ENCODE results near the gene RELN. TPM values are rescaled to one million over a fixed set of nuclear protein-coding genes. Genes with fewer than 3 reads are reported as not detected.

RELN gene
- total and polyA plus RNA-seq, 2 of the 13 experiments (the other 11 are each of a cell fraction or from before 2014, with no cell fraction given): 315 to 332 TPM

- 0 out of 2 replicates have a peak, but pooled peaks have one; percentile 44 for TF ChIP-seq ELF3 (CRISPR knock-in tag; IDR thresholded peaks at IDR 0.05)
- TF ChIP-seq, protein P1, sequence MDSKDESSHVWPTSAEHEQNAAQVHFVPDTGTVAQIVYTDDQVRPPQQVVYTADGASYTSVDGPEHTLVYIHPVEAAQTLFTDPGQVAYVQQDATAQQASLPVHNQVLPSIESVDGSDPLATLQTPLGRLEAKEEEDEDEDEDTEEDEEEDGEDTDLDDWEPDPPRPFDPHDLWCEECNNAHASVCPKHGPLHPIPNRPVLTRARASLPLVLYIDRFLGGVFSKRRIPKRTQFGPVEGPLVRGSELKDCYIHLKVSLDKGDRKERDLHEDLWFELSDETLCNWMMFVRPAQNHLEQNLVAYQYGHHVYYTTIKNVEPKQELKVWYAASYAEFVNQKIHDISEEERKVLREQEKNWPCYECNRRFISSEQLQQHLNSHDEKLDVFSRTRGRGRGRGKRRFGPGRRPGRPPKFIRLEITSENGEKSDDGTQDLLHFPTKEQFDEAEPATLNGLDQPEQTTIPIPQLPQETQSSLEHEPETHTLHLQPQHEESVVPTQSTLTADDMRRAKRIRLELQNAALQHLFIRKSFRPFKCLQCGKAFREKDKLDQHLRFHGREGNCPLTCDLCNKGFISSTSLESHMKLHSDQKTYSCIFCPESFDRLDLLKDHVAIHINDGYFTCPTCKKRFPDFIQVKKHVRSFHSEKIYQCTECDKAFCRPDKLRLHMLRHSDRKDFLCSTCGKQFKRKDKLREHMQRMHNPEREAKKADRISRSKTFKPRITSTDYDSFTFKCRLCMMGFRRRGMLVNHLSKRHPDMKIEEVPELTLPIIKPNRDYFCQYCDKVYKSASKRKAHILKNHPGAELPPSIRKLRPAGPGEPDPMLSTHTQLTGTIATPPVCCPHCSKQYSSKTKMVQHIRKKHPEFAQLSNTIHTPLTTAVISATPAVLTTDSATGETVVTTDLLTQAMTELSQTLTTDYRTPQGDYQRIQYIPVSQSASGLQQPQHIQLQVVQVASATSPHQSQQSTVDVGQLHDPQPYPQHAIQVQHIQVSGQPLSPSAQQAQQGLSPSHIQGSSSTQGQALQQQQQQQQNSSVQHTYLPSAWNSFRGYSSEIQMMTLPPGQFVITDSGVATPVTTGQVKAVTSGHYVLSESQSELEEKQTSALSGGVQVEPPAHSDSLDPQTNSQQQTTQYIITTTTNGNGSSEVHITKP (CRISPR knock-in tag; IDR thresholded peaks at IDR 0.05; ENCODE audit: low read depth): no peak
- TF ChIP-seq, protein P2, sequence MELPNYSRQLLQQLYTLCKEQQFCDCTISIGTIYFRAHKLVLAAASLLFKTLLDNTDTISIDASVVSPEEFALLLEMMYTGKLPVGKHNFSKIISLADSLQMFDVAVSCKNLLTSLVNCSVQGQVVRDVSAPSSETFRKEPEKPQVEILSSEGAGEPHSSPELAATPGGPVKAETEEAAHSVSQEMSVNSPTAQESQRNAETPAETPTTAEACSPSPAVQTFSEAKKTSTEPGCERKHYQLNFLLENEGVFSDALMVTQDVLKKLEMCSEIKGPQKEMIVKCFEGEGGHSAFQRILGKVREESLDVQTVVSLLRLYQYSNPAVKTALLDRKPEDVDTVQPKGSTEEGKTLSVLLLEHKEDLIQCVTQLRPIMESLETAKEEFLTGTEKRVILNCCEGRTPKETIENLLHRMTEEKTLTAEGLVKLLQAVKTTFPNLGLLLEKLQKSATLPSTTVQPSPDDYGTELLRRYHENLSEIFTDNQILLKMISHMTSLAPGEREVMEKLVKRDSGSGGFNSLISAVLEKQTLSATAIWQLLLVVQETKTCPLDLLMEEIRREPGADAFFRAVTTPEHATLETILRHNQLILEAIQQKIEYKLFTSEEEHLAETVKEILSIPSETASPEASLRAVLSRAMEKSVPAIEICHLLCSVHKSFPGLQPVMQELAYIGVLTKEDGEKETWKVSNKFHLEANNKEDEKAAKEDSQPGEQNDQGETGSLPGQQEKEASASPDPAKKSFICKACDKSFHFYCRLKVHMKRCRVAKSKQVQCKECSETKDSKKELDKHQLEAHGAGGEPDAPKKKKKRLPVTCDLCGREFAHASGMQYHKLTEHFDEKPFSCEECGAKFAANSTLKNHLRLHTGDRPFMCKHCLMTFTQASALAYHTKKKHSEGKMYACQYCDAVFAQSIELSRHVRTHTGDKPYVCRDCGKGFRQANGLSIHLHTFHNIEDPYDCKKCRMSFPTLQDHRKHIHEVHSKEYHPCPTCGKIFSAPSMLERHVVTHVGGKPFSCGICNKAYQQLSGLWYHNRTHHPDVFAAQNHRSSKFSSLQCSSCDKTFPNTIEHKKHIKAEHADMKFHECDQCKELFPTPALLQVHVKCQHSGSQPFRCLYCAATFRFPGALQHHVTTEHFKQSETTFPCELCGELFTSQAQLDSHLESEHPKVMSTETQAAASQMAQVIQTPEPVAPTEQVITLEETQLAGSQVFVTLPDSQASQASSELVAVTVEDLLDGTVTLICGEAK (IDR thresholded peaks at IDR 0.05): no peak
- TF ChIP-seq, protein P2 (CRISPR knock-in tag; IDR thresholded peaks at IDR 0.05): no peak
- TF ChIP-seq ZNF841 (CRISPR knock-in tag; IDR thresholded peaks at IDR 0.05; ENCODE audit: borderline replicate concordance): no peak
- TF ChIP-seq GTF2F1 (IDR thresholded peaks at IDR 0.05; ENCODE audit: low read length): no peak
- TF ChIP-seq SIN3A (IDR thresholded peaks at IDR 0.05; ENCODE audit: borderline replicate concordance, low read depth, low read length): no peak
- no peak for TF ChIP-seq ZNF883 (CRISPR knock-in tag; IDR thresholded peaks at IDR 0.05; ENCODE audit: not compliant biosample characterization)
- no peak for TF ChIP-seq PHF20 (CRISPR knock-in tag; IDR thresholded peaks at IDR 0.05)
- no peak for TF ChIP-seq HOXA3 (CRISPR knock-in tag; IDR thresholded peaks at IDR 0.05)
- no peak for TF ChIP-seq NPAS2 (CRISPR knock-in tag; IDR thresholded peaks at IDR 0.05; ENCODE audit: borderline replicate concordance)
- no peak for TF ChIP-seq ELF1 (CRISPR knock-in tag; IDR thresholded peaks at IDR 0.05)
- TF ChIP-seq MEIS1 (CRISPR knock-in tag; IDR thresholded peaks at IDR 0.05; ENCODE audit: borderline replicate concordance): no peak
- TF ChIP-seq FOXP1 (IDR thresholded peaks at IDR 0.05): no peak
- peak; percentile 72 for TF ChIP-seq FOXP1 (CRISPR knock-in tag; IDR thresholded peaks at IDR 0.05)
- TF ChIP-seq MBD4 (IDR thresholded peaks at IDR 0.05; ENCODE audit: borderline replicate concordance, low read length): no peak; the same call in 1 of the 2 replicates
- TF ChIP-seq ZNF446 (CRISPR knock-in tag; IDR thresholded peaks at IDR 0.05): no peak
- no peak for TF ChIP-seq ZNF569 (CRISPR knock-in tag; IDR thresholded peaks at IDR 0.05; ENCODE audit: borderline replicate concordance)
- peak; percentile 79; the same call in 1 of the 2 replicates for TF ChIP-seq ZNF331 (CRISPR knock-in tag; IDR thresholded peaks at IDR 0.05)
These were observed 122.5 kb downstream of the RELN start (continued) for GRCh38 chr7:103866919-103867318.
